K562 (cell line): Measurements from ENCODE around the gene ACBD4. TPM values are rescaled to one million over a fixed set of nuclear protein-coding genes. Genes with fewer than 3 reads are reported as not detected.
A peak's percentile ranks its signal among the peaks of the same experiment; 100 is the strongest.

Source experiments
- HMGN3 ChIP-seq: IDR thresholded peaks from 2 replicates; pipeline ENCODE4 v1.6.1; 2011; ENCODE audit warnings: borderline replicate concordance, low read depth, mild to moderate bottlenecking, mixed read lengths, low read length; ENCODE audit not compliant: insufficient read length; ENCODE audit errors: extremely low read depth
- JUN ChIP-seq, 2 experiments: sonication (generic) in 1 of 2; formaldehyde crosslinking in 1 of 2; IDR thresholded peaks; 2 replicates each; pipeline versions ENCODE4 v1.6.1 to v1.8.0; 2012 to 2022; ENCODE audit warnings: borderline replicate concordance in 2 of 2, mild to moderate bottlenecking in 2 of 2, improper control_type of control experiment in 1 of 2, low read depth in 1 of 2, low read length in 1 of 2, missing genetic modification reagents in 1 of 2
- MTF1 ChIP-seq: fragments of 250-450 bp; sonication (Bioruptor Pico); IDR thresholded peaks from 2 replicates; pipeline ENCODE4 v1.9.0; 2021; ENCODE audit warnings: moderate library complexity, mild to moderate bottlenecking, inconsistent platforms, borderline replicate concordance
- NRF1 ChIP-seq, 2 experiments: fragments of 450-650 bp; IDR thresholded peaks in 1 of 2; conservative IDR thresholded peaks in 1 of 2; 2 replicates each; pipeline ENCODE4 v1.6.1; 2014; ENCODE audit warnings: mild to moderate bottlenecking in 2 of 2
- POLR2A ChIP-seq: fragments of 450-650 bp; conservative IDR thresholded peaks from 2 replicates; pipeline ENCODE4 v1.6.1; 2016
- PYGO2 ChIP-seq: fragments of 450-650 bp; IDR thresholded peaks from 2 replicates; pipeline ENCODE4 v1.6.1; 2016; ENCODE audit warnings: mild to moderate bottlenecking, missing genetic modification characterization, moderate library complexity, missing compliant biosample characterization
- ZNF232 ChIP-seq: sonication (generic); formaldehyde crosslinking; IDR thresholded peaks from 2 replicates; pipeline ENCODE4 v1.8.0; 2022; ENCODE audit warnings: mild to moderate bottlenecking, missing genetic modification reagents
- ZNF431 ChIP-seq: sonication (generic); formaldehyde crosslinking; IDR thresholded peaks from 2 replicates; pipeline ENCODE4 v1.8.0; 2022; ENCODE audit warnings: mild to moderate bottlenecking, missing genetic modification reagents
- ZSCAN29 ChIP-seq: fragments of 450-650 bp; IDR thresholded peaks from 2 replicates; pipeline ENCODE4 v1.6.1; 2017
- polyA plus RNA-seq, 8 experiments: library from polyadenylated mRNA; depleted of rRNA in 4 of 8; stranded (reverse) in 5 of 8; unstranded in 3 of 8; fragments of >200 nt; fragmentation: Nextera tagmentation in 2 of 8; fragmentation: Illumina TruSeq in 1 of 8; extraction: Ambion mirVana in 2 of 8; extraction: Trizol in 1 of 8; gene quantifications; 2 replicates each; pipeline versions ENCODE4 v1.2.1 to v1.2.3, GENCODE V29; 2011 to 2014; ENCODE audit warnings: inconsistent platforms in 1 of 8, missing spikeins in 1 of 8
- total RNA-seq, 7 experiments: library from RNA; depleted of rRNA in 6 of 7; stranded (reverse); fragments of >200 nt in 6 of 7; fragmentation: Illumina TruSeq in 2 of 7; extraction: Trizol in 2 of 7; gene quantifications; 2 replicates each; pipeline versions ENCODE4 v1.2.1 to v1.2.3, GENCODE V29; 2011 to 2021; ENCODE audit warnings: low replicate concordance in 1 of 7
- TF ChIP-seq, protein P1 (sequence below): fragments of 450-650 bp; IDR thresholded peaks from 2 replicates; pipeline ENCODE4 v1.6.1; 2016; ENCODE audit warnings: borderline replicate concordance
- TF ChIP-seq, protein P2 (sequence below), 2 experiments: fragments of 450-650 bp in 1 of 2; sonication (generic) in 1 of 2; formaldehyde crosslinking in 1 of 2; IDR thresholded peaks; 2 replicates each; pipeline versions ENCODE4 v1.7.1 to v1.9.0; 2016 to 2022; ENCODE audit warnings: inconsistent platforms in 1 of 2, mild to moderate bottlenecking in 1 of 2, missing genetic modification reagents in 1 of 2

The ACBD4 gene
- total and polyA plus RNA-seq, 9 of the 15 experiments (the other 6 are each of a cell fraction or from before 2014, with no cell fraction given), result 0.14 to 6.9 (median 4.6) TPM

- TF ChIP-seq ZSCAN29 (0 out of 2 replicates have a peak, but pooled peaks have one; percentile 19), NRF1 (conservative IDR thresholded peaks at IDR 0.05 in 1 of 2, IDR thresholded peaks at IDR 0.05 in 1 of 2) (peak; percentile 81 to 83), ZNF232 (peak; percentile 64; the same call in 1 of the 2 replicates), PYGO2 (no peak), POLR2A (peak; percentile 30; the same call in 1 of the 2 replicates), JUN (IDR thresholded peaks at IDR 0.05; ENCODE audit: borderline replicate concordance, low read depth, low read length) (no peak), JUN (CRISPR knock-in tag; IDR thresholded peaks at IDR 0.05; ENCODE audit: borderline replicate concordance) (peak; percentile 14; the same call in 1 of the 2 replicates), MTF1 (CRISPR knock-in tag) (no peak), ZNF431 (CRISPR knock-in tag) (peak; percentile 28; the same call in 1 of the 2 replicates), HMGN3 (no peak)
- TF ChIP-seq, protein P1, sequence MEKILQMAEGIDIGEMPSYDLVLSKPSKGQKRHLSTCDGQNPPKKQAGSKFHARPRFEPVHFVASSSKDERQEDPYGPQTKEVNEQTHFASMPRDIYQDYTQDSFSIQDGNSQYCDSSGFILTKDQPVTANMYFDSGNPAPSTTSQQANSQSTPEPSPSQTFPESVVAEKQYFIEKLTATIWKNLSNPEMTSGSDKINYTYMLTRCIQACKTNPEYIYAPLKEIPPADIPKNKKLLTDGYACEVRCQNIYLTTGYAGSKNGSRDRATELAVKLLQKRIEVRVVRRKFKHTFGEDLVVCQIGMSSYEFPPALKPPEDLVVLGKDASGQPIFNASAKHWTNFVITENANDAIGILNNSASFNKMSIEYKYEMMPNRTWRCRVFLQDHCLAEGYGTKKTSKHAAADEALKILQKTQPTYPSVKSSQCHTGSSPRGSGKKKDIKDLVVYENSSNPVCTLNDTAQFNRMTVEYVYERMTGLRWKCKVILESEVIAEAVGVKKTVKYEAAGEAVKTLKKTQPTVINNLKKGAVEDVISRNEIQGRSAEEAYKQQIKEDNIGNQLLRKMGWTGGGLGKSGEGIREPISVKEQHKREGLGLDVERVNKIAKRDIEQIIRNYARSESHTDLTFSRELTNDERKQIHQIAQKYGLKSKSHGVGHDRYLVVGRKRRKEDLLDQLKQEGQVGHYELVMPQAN, result peak; percentile 28; the same call in 1 of the 2 replicates
- TF ChIP-seq, protein P2, sequence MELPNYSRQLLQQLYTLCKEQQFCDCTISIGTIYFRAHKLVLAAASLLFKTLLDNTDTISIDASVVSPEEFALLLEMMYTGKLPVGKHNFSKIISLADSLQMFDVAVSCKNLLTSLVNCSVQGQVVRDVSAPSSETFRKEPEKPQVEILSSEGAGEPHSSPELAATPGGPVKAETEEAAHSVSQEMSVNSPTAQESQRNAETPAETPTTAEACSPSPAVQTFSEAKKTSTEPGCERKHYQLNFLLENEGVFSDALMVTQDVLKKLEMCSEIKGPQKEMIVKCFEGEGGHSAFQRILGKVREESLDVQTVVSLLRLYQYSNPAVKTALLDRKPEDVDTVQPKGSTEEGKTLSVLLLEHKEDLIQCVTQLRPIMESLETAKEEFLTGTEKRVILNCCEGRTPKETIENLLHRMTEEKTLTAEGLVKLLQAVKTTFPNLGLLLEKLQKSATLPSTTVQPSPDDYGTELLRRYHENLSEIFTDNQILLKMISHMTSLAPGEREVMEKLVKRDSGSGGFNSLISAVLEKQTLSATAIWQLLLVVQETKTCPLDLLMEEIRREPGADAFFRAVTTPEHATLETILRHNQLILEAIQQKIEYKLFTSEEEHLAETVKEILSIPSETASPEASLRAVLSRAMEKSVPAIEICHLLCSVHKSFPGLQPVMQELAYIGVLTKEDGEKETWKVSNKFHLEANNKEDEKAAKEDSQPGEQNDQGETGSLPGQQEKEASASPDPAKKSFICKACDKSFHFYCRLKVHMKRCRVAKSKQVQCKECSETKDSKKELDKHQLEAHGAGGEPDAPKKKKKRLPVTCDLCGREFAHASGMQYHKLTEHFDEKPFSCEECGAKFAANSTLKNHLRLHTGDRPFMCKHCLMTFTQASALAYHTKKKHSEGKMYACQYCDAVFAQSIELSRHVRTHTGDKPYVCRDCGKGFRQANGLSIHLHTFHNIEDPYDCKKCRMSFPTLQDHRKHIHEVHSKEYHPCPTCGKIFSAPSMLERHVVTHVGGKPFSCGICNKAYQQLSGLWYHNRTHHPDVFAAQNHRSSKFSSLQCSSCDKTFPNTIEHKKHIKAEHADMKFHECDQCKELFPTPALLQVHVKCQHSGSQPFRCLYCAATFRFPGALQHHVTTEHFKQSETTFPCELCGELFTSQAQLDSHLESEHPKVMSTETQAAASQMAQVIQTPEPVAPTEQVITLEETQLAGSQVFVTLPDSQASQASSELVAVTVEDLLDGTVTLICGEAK (IDR thresholded peaks at IDR 0.05), result 0 out of 2 replicates have a peak, but pooled peaks have one; percentile 13
- TF ChIP-seq, protein P2 (CRISPR knock-in tag; IDR thresholded peaks at IDR 0.05), result no peak
Observed at GRCh38 chr17:45149669-45150664, 14.5 kb downstream of the ACBD4 start (continued).
